SK-N-SH (cell line): ENCODE results near the gene PHACTR3. TPM values are rescaled to one million over a fixed set of nuclear protein-coding genes. Genes with fewer than 3 reads are reported as not detected.

Experiments
- CTCF ChIA-PET: fragments of 300-600, 350-600 bp; formaldehyde crosslinking; extraction: SDS; loops from one replicate; lab custom pipeline; 2021; lab: Yijun Ruan, JAX
- POLR2A ChIA-PET: fragments of 350-600 bp; sonication (Branson Sonifier 250); formaldehyde crosslinking; extraction: SDS; loops from one replicate; lab custom pipeline; 2020; ENCODE audit warnings: antibody characterized with exemption, inconsistent platforms; lab: Yijun Ruan, JAX
- DNase-seq: peaks from one replicate; pipeline ENCODE4 v3.0.0; 2012
- H2AFZ ChIP-seq: fragments of 200-600 bp; sonication (generic); 2 replicates; pipeline ENCODE4 v1.8.1; 2016; ENCODE audit warnings: antibody characterized with exemption, mild to moderate bottlenecking, low read depth
- H3F3A ChIP-seq: fragments of 200-600 bp; sonication (generic); replicated peaks from 2 replicates; pipeline ENCODE3; 2016; ENCODE audit warnings: antibody characterized with exemption, mild to moderate bottlenecking; ENCODE audit not compliant: insufficient read depth
- H3K27ac ChIP-seq, 2 experiments: fragments of 200-500 bp in 1 of 2; fragments of 200-600 bp in 1 of 2; sonication (Bioruptor generic) in 1 of 2; sonication (generic), shearing (Covaris generic) in 1 of 2; 2 replicates each; pipeline versions ENCODE4 v1.5.1 to v1.6.1; 2014 to 2016; ENCODE audit warnings: low read depth in 2 of 2, inconsistent platforms in 1 of 2, low read length in 1 of 2, mild to moderate bottlenecking in 1 of 2, mixed read lengths in 1 of 2
- H3K27me3 ChIP-seq: fragments of 200-600 bp; sonication (generic), shearing (Covaris generic); 2 replicates; pipeline ENCODE4 v1.6.1; 2016; ENCODE audit warnings: mixed run types; ENCODE audit not compliant: insufficient read depth
- H3K36me3 ChIP-seq, 2 experiments: fragments of 200-500 bp in 1 of 2; fragments of 200-600 bp in 1 of 2; sonication (Bioruptor generic) in 1 of 2; sonication (generic) in 1 of 2; replicated peaks in 1 of 2; 2 replicates each; pipeline versions ENCODE3 to v1.5.1; 2014 to 2016; ENCODE audit warnings: low read length in 1 of 2, mild to moderate bottlenecking in 1 of 2; ENCODE audit not compliant: insufficient read depth in 2 of 2, control insufficient read depth in 1 of 2
- H3K4me1 ChIP-seq, 2 experiments: fragments of 200-500 bp in 1 of 2; fragments of 200-600 bp in 1 of 2; sonication (Bioruptor generic) in 1 of 2; sonication (generic), shearing (Covaris generic) in 1 of 2; 2 replicates each; pipeline versions ENCODE4 v1.5.1 to v1.6.1; 2014 to 2016; ENCODE audit warnings: low read depth in 1 of 2, low read length in 1 of 2, mixed run types in 1 of 2; ENCODE audit not compliant: insufficient read depth in 2 of 2, control insufficient read depth in 1 of 2
- H3K4me2 ChIP-seq: fragments of 200-600 bp; sonication (generic), shearing (Covaris generic); 2 replicates; pipeline ENCODE4 v1.6.1; 2017; ENCODE audit warnings: mixed run types
- H3K4me3 ChIP-seq, 2 experiments: fragments of 200-500 bp in 1 of 2; fragments of 200-600 bp in 1 of 2; sonication (Bioruptor generic) in 1 of 2; sonication (generic), shearing (Covaris generic) in 1 of 2; 2 replicates each; pipeline versions ENCODE4 v1.5.1 to v1.8.1; 2014 to 2016; ENCODE audit warnings: low read depth in 2 of 2, inconsistent platforms in 1 of 2, low read length in 1 of 2, mild to moderate bottlenecking in 1 of 2, mixed read lengths in 1 of 2, moderate library complexity in 1 of 2
- H3K79me2 ChIP-seq: fragments of 200-600 bp; sonication (generic); 2 replicates; pipeline ENCODE4 v1.8.1; 2017; ENCODE audit warnings: mild to moderate bottlenecking; ENCODE audit not compliant: insufficient read depth
- H3K9ac ChIP-seq: fragments of 200-600 bp; sonication (generic); 2 replicates; pipeline ENCODE4 v1.6.1; 2017; ENCODE audit warnings: mixed run types
- H3K9me2 ChIP-seq: fragments of 200-600 bp; sonication (generic); 2 replicates; pipeline ENCODE4 v1.6.1; 2017; ENCODE audit warnings: mixed run types
- H3K9me3 ChIP-seq: fragments of 200-600 bp; sonication (generic); 2 replicates; pipeline ENCODE4 v1.6.1; 2017; ENCODE audit warnings: mixed run types, mild to moderate bottlenecking, moderate library complexity
- H4K20me1 ChIP-seq: fragments of 200-600 bp; sonication (generic); 2 replicates; pipeline ENCODE4 v1.6.1; 2017; ENCODE audit warnings: mild to moderate bottlenecking, mixed run types; ENCODE audit not compliant: insufficient read depth
- CHD2 ChIP-seq: fragments of 150-350 bp; IDR thresholded peaks from 2 replicates; pipeline ENCODE4 v1.6.1; 2018; ENCODE audit warnings: low read length; ENCODE audit not compliant: partially characterized antibody
- FOXJ3 ChIP-seq: sonication (generic); formaldehyde crosslinking; IDR thresholded peaks from 2 replicates; pipeline ENCODE4 v1.5.1; 2020; ENCODE audit warnings: mild to moderate bottlenecking, missing genetic modification reagents
- FOXM1 ChIP-seq: IDR thresholded peaks from 2 replicates; pipeline ENCODE4 v1.4.0; 2012; ENCODE audit warnings: low read depth, mild to moderate bottlenecking
- JUND ChIP-seq: IDR thresholded peaks from 2 replicates; pipeline ENCODE4 v1.4.0; 2012
- RFX5 ChIP-seq: IDR thresholded peaks from 2 replicates; pipeline ENCODE4 v1.6.1; 2012; ENCODE audit warnings: mild to moderate bottlenecking, improper control_type of control experiment, low read length
- TAF1 ChIP-seq: IDR thresholded peaks from 2 replicates; pipeline ENCODE4 v1.6.1; 2012; ENCODE audit warnings: low read depth, mild to moderate bottlenecking, low read length, moderate library complexity, borderline replicate concordance
- TEAD4 ChIP-seq: IDR thresholded peaks from 2 replicates; pipeline ENCODE4 v1.4.0; 2012; ENCODE audit warnings: mild to moderate bottlenecking, borderline replicate concordance; ENCODE audit not compliant: insufficient read depth
- USF1 ChIP-seq: IDR thresholded peaks from 2 replicates; pipeline ENCODE4 v1.4.0; 2012; ENCODE audit warnings: low read depth, borderline replicate concordance
- WGBS: methylation state at CpG from one replicate; pipeline ENCODE4 v1.1.6; 2017; ENCODE audit warnings: low lambda C conversion rate; 5-methylcytosine and 5-hydroxymethylcytosine counted together
- polyA plus RNA-seq, 3 experiments: library from polyadenylated mRNA; depleted of rRNA; stranded (reverse); fragments of >200 nt; gene quantifications; 2 replicates each; pipeline ENCODE4 v1.2.3, GENCODE V29; 2012
- TF ChIP-seq, protein P1 (sequence below): fragments of 200-600 bp; sonication (generic); IDR thresholded peaks from 2 replicates; pipeline ENCODE4 v1.6.1; 2017; ENCODE audit warnings: antibody characterized with exemption, mild to moderate bottlenecking, moderate library complexity

PHACTR3 gene
- polyA plus RNA-seq, 1 of the 3 experiments (the other 2 are of a cell fraction), result 0.10 TPM

DNA sequence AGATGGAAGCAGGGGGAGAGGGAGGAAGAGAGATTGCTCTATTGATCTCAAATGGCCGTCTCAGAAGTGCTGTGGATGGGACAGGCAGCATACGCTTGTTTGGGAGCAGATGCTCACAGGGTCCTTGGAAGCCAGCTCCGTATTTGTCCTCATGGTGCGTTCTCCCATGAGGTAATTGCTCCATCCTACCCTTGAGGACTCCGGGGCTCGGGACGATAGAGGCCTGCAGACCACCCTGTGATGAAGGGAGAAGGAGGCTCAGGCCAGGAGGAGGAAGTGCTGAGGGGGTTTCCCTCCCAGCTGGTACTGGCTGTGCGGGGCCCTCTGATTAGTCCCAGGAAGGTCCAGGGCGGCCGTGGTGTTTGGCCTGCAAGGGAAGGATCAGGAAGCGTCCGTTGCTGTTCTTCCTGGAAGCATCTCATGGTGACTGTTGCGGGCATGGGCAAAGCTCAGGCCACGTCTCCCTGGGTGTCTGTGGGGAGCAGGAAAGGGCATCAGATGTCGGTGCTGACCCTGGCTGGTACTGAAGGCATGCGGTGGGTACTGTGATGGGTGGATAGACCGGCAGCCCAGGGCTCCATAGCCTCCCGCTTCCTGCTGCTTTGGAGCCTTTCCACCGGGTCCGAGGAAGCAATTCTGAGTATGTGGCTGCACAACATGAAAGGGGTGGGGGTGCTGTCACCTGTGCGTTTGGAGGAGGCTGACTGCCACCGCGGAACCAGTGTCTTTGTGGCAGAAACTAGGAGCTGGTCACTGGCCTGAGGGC is 170.8 kb downstream of the PHACTR3 start:
- H3K79me2 ChIP-seq, result no peaks in the 10 kb centered on the region

DNA sequence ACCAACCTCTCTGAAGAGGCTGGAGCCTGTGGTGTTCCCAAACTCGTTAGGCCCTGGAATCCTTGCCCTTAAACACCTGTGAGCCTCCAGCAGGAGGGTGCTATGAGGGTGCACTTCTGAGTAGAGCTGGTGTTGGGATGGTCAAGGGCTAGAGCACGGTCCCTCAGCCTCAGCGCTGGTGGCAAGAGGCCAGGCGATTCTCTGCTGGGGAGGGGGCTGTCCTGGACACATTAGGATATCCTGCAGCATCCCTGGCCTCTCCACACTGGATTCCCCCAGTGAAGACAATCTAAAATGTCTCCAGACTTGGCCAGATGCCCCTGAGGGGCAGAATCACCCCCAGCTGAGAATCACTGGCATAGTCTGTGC is 171.3 kb downstream of the PHACTR3 start:
- Histone ChIP-seq H3K27me3 (no peaks in the 10 kb centered on the region), H2AFZ (no peak overlapping the region), H3K79me2 (no peaks in the 10 kb centered on the region), H4K20me1 (no peaks in the 10 kb centered on the region), H3K4me1 (no peaks in the 10 kb centered on the region), H3K27ac (no peak overlapping the region), H3F3A (no peaks in the 10 kb centered on the region), H3K4me3 (no peak overlapping the region), H3K4me2 (no peak overlapping the region), H3K9me3 (no peaks in the 10 kb centered on the region), H3K36me3 (no peaks in the 10 kb centered on the region), H3K9ac (no peak overlapping the region), H3K9me2 (no peaks in the 10 kb centered on the region)
- TF ChIP-seq TEAD4 (no peak), CHD2 (no peak), FOXM1 (no peak), TAF1 (no peak)
- TF ChIP-seq, protein P1, sequence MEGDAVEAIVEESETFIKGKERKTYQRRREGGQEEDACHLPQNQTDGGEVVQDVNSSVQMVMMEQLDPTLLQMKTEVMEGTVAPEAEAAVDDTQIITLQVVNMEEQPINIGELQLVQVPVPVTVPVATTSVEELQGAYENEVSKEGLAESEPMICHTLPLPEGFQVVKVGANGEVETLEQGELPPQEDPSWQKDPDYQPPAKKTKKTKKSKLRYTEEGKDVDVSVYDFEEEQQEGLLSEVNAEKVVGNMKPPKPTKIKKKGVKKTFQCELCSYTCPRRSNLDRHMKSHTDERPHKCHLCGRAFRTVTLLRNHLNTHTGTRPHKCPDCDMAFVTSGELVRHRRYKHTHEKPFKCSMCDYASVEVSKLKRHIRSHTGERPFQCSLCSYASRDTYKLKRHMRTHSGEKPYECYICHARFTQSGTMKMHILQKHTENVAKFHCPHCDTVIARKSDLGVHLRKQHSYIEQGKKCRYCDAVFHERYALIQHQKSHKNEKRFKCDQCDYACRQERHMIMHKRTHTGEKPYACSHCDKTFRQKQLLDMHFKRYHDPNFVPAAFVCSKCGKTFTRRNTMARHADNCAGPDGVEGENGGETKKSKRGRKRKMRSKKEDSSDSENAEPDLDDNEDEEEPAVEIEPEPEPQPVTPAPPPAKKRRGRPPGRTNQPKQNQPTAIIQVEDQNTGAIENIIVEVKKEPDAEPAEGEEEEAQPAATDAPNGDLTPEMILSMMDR, result no peak
- POLR2A ChIA-PET, result no interaction called here
- CTCF ChIA-PET, result interaction anchor here (0.7 to 2.9 kb wide), 3 partner anchors 19 to 74 kb away, joined by 3 to 11 read pairs (median 3); no protein-coding TSS in a partner anchor
- no CpG with 5 or more reads among the region's 4 CpGs for WGBS
- DNase-seq, result peak; percentile 5

More for the DNA sequence above, 170.8 kb downstream of the PHACTR3 start:
- no peaks in the 10 kb centered on the region for H3K4me1 ChIP-seq
- H3K4me3 ChIP-seq, result no peak overlapping the region
- CTCF ChIA-PET, result interaction anchor here (0.7 to 3.8 kb wide), 6 partner anchors 8 to 75 kb away, joined by 3 to 26 read pairs (median 7); no protein-coding TSS in a partner anchor
- no peaks in the 10 kb centered on the region for H3F3A ChIP-seq
- WGBS, result 64% methylated on average over 15 of the region's 23 CpGs
- TF ChIP-seq JUND, result no peak
- no peak for TF ChIP-seq RFX5
- TF ChIP-seq USF1, result no peak
- TF ChIP-seq FOXJ3 (CRISPR knock-in tag), result no peak
- TF ChIP-seq, all 33 proteins: peak for 0
- peak; percentile 3 for DNase-seq
- no peak overlapping the region for H3K27ac ChIP-seq
- no peak overlapping the region for H3K9ac ChIP-seq
- H2AFZ ChIP-seq, result no peak overlapping the region
- no peak overlapping the region for H3K4me2 ChIP-seq
- no peaks in the 10 kb centered on the region for H3K9me2 ChIP-seq
- no peaks in the 10 kb centered on the region for H3K36me3 ChIP-seq
- no peaks in the 10 kb centered on the region for H3K27me3 ChIP-seq
- no peaks in the 10 kb centered on the region for H3K9me3 ChIP-seq
- H4K20me1 ChIP-seq, result no peaks in the 10 kb centered on the region
- POLR2A ChIA-PET, result no interaction called here
